Measurements from ENCODE around the gene ZBTB7B.

ZBTB7B gene

DNA sequence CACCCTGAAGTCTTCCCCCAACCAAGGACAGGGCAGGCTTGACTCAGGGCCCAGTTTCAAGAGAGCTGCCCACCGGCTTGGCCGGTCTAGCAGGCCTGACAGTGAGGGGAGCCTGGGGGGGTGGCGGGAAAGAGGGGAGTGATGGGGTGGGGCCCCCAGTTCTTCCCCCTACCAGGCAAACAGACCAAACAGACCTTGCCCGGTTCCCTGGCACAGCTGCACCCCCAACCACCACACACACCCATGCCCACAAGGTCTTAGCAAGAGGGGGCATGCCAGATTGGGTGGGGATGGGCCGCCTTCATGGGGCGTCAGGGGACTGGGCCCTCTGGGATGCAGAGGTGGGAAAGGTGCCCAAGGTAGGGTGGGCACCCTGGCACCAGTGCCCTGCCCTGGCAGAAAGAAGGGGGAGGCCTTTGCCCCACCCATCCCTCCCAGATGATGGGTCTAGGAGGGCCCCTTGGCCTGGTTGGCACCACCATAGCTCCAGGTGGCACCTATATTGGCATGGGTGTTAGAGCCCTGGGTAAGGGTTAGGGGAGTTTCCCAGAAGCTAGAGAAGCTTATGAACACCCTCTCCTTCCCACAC, 8.9 kb downstream of the ZBTB7B start:
- TF ChIP-seq, protein P1, sequence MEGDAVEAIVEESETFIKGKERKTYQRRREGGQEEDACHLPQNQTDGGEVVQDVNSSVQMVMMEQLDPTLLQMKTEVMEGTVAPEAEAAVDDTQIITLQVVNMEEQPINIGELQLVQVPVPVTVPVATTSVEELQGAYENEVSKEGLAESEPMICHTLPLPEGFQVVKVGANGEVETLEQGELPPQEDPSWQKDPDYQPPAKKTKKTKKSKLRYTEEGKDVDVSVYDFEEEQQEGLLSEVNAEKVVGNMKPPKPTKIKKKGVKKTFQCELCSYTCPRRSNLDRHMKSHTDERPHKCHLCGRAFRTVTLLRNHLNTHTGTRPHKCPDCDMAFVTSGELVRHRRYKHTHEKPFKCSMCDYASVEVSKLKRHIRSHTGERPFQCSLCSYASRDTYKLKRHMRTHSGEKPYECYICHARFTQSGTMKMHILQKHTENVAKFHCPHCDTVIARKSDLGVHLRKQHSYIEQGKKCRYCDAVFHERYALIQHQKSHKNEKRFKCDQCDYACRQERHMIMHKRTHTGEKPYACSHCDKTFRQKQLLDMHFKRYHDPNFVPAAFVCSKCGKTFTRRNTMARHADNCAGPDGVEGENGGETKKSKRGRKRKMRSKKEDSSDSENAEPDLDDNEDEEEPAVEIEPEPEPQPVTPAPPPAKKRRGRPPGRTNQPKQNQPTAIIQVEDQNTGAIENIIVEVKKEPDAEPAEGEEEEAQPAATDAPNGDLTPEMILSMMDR (IDR thresholded peaks at IDR 0.05; ENCODE audit: low read length), result no peak
- TF ChIP-seq EZH2 (IDR thresholded peaks at IDR 0.05; ENCODE audit: borderline replicate concordance, low read length), result no peak
- no peaks in the 10 kb centered on the region for H3F3A ChIP-seq (ENCODE audit: insufficient read depth, low read length)
- peaks cover 1% of the 10 kb centered on the region for H3K36me3 ChIP-seq (ENCODE audit: insufficient read depth, low read length)
- H3K27ac ChIP-seq (ENCODE audit: low read depth, low read length, poor library complexity, severe bottlenecking), result no peak overlapping the region
- no peaks in the 10 kb centered on the region for H3K9me3 ChIP-seq (ENCODE audit: low read length)
- no peak overlapping the region for H3K4me2 ChIP-seq (ENCODE audit: low read length)
- H3K4me1 ChIP-seq (ENCODE audit: insufficient read depth, low read length, severe bottlenecking), result peaks cover 4% of the 10 kb centered on the region
- no peak overlapping the region for H3K4me3 ChIP-seq (ENCODE audit: low read depth, low read length, poor library complexity, severe bottlenecking)
- no peak overlapping the region for H3K9ac ChIP-seq (ENCODE audit: low read length)
- H4K20me1 ChIP-seq (ENCODE audit: insufficient read depth, low read length), result no peaks in the 10 kb centered on the region
- no peak overlapping the region for H2AFZ ChIP-seq (ENCODE audit: low read length)
- H3K9me2 ChIP-seq (ENCODE audit: low read depth, low read length), result no peaks in the 10 kb centered on the region
- no peaks in the 10 kb centered on the region for H3K79me2 ChIP-seq (ENCODE audit: insufficient read depth, low read length)
- H3K27me3 ChIP-seq (ENCODE audit: insufficient read depth, low read length), result no peaks in the 10 kb centered on the region

DNA sequence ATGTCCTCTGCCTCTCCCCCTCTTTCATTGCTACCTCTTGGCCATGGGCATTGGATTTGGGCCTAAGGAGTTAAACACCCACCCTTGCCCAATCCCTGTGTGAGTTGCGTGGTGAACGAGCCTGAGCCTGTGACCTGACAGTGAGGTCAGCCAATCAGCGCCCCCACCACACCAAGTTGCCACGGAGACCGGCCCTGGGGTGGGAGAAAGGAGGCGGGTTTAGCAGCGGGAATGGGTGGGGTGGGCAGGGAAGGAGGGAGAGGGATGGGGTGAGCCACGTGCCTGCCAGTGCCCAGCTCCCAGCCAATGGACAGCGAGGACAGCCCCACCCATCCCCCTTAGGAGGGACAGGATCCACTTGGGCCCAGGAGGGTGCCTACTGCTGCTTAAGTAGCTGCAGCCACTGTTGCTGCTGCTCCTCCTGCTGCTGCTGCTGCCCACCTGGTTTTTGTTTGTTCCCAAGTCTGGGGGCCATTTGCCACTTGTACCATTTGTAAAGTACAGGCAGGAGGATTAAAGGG, 9.5 kb downstream of the ZBTB7B start:
- no peaks in the 10 kb centered on the region for H3K9me2 ChIP-seq (ENCODE audit: low read depth, low read length)
- H3K9ac ChIP-seq (ENCODE audit: low read length), result no peak overlapping the region
- H3F3A ChIP-seq (ENCODE audit: insufficient read depth, low read length), result no peaks in the 10 kb centered on the region
- H3K9me3 ChIP-seq (ENCODE audit: low read length), result no peaks in the 10 kb centered on the region
- H3K27me3 ChIP-seq (ENCODE audit: insufficient read depth, low read length), result no peaks in the 10 kb centered on the region
- H3K27ac ChIP-seq (ENCODE audit: low read depth, low read length, poor library complexity, severe bottlenecking), result no peak overlapping the region
- H4K20me1 ChIP-seq (ENCODE audit: insufficient read depth, low read length), result no peaks in the 10 kb centered on the region
- H3K79me2 ChIP-seq (ENCODE audit: insufficient read depth, low read length), result no peaks in the 10 kb centered on the region
- H3K4me1 ChIP-seq (ENCODE audit: insufficient read depth, low read length, severe bottlenecking), result peaks cover 9% of the 10 kb centered on the region
- H3K4me3 ChIP-seq (ENCODE audit: low read depth, low read length, poor library complexity, severe bottlenecking), result no peak overlapping the region
- TF ChIP-seq, protein P1 (IDR thresholded peaks at IDR 0.05; ENCODE audit: low read length), result no peak
- no peak for TF ChIP-seq EZH2 (IDR thresholded peaks at IDR 0.05; ENCODE audit: borderline replicate concordance, low read length)
- H3K36me3 ChIP-seq (ENCODE audit: insufficient read depth, low read length), result peaks cover 4% of the 10 kb centered on the region
- H2AFZ ChIP-seq (ENCODE audit: low read length), result no peak overlapping the region
- no peak overlapping the region for H3K4me2 ChIP-seq (ENCODE audit: low read length)

DNA sequence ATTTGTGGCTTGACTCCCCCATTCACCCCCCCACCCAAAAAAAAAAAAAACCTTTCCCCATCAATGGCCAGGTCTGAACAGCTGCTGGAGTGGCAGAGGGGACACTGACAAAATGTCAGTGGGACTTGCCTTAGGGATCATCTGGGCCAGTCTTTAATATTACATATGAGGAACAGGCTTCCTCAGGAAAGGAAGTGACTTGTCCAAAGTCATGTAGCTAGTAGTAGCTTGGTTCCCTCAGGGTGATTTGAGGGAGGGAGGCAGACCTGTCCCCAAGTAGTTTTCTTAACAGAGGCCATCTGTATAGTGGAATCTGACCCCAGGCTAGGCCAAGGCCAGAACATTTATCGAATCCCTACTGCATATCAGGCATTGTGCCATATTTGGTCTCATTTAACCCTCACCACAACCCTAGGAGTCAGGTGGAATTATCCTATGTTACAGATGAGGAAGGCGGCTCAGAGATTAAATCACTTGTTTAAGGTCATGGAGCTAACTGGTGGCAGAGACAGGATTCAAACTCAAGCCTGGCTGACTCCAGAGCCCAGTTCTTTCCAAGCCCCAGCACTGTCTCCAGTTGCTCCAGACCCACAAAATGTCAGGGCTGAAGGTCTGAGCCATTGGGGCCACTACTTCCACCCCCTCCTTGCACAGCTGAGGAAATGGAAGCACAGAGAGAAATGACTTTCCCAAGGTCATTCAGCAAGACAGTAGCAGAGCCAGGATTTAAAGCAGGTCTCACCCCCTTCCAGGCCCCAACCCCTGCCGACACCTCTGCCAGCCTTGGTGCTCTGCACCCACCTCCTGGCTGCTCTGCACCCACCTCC, 10.4 kb downstream of the ZBTB7B start:
- no peaks in the 10 kb centered on the region for H3F3A ChIP-seq (ENCODE audit: insufficient read depth, low read length)
- no peaks in the 10 kb centered on the region for H3K79me2 ChIP-seq (ENCODE audit: insufficient read depth, low read length)
- H3K4me3 ChIP-seq (ENCODE audit: low read depth, low read length, poor library complexity, severe bottlenecking), result no peak overlapping the region
- H3K27me3 ChIP-seq (ENCODE audit: insufficient read depth, low read length), result no peaks in the 10 kb centered on the region
- no peaks in the 10 kb centered on the region for H3K9me3 ChIP-seq (ENCODE audit: low read length)
- no peak overlapping the region for H3K27ac ChIP-seq (ENCODE audit: low read depth, low read length, poor library complexity, severe bottlenecking)
- TF ChIP-seq, protein P1 (IDR thresholded peaks at IDR 0.05; ENCODE audit: low read length), result no peak
- TF ChIP-seq EZH2 (IDR thresholded peaks at IDR 0.05; ENCODE audit: borderline replicate concordance, low read length), result no peak
- H4K20me1 ChIP-seq (ENCODE audit: insufficient read depth, low read length), result no peaks in the 10 kb centered on the region
- H3K4me1 ChIP-seq (ENCODE audit: insufficient read depth, low read length, severe bottlenecking), result peaks cover 18% of the 10 kb centered on the region
- H3K4me2 ChIP-seq (ENCODE audit: low read length), result no peak overlapping the region
- no peaks in the 10 kb centered on the region for H3K9me2 ChIP-seq (ENCODE audit: low read depth, low read length)
- H3K36me3 ChIP-seq (ENCODE audit: insufficient read depth, low read length), result peaks cover 4% of the 10 kb centered on the region
- H3K9ac ChIP-seq (ENCODE audit: low read length), result no peak overlapping the region
- no peak overlapping the region for H2AFZ ChIP-seq (ENCODE audit: low read length)
